HepG2 (cell line): ENCODE results near the gene MADCAM1. TPM values are rescaled to one million over a fixed set of nuclear protein-coding genes. Genes with fewer than 3 reads are reported as not detected.
A peak's percentile ranks its signal among the peaks of the same experiment; 100 is the strongest.

Experiments
- HOXA5 ChIP-seq: sonication (generic); formaldehyde crosslinking; IDR thresholded peaks from 2 replicates; pipeline ENCODE4 v1.4.0; 2020; ENCODE audit warnings: missing genetic modification reagents
- KAT8 ChIP-seq: IDR thresholded peaks from 2 replicates; pipeline ENCODE4 v1.6.1; 2016; ENCODE audit warnings: missing genetic modification reagents, missing compliant biosample characterization
- LCORL ChIP-seq, 2 experiments: fragments of 450-650 bp in 1 of 2; sonication (generic) in 1 of 2; formaldehyde crosslinking in 1 of 2; IDR thresholded peaks; 2 replicates each; pipeline versions ENCODE4 v1.5.0 to v1.6.1; 2017 to 2020; ENCODE audit warnings: antibody characterized with exemption in 1 of 2, missing genetic modification reagents in 1 of 2
- SMARCE1 ChIP-seq: fragments of 450-650 bp; IDR thresholded peaks from 2 replicates; pipeline ENCODE4 v1.6.1; 2017; ENCODE audit warnings: borderline replicate concordance
- SMYD3 ChIP-seq: sonication (generic); formaldehyde crosslinking; IDR thresholded peaks from 2 replicates; pipeline ENCODE4 v1.8.1; 2023; ENCODE audit warnings: mild to moderate bottlenecking, missing genetic modification reagents
- YEATS2 ChIP-seq: sonication (generic); formaldehyde crosslinking; IDR thresholded peaks from 2 replicates; pipeline ENCODE4 v1.4.0; 2020; ENCODE audit warnings: missing genetic modification reagents, borderline replicate concordance
- ZFP37 ChIP-seq: sonication (generic); formaldehyde crosslinking; IDR thresholded peaks from 2 replicates; pipeline ENCODE4 v1.4.0; 2020; ENCODE audit warnings: missing genetic modification reagents, borderline replicate concordance
- ZNF296 ChIP-seq: sonication (generic); formaldehyde crosslinking; conservative IDR thresholded peaks from 2 replicates; pipeline ENCODE4 v1.5.0; 2020; ENCODE audit warnings: mild to moderate bottlenecking, missing genetic modification reagents
- ZNF337 ChIP-seq: sonication (generic); formaldehyde crosslinking; IDR thresholded peaks from 2 replicates; pipeline ENCODE4 v1.5.1; 2020; ENCODE audit warnings: missing genetic modification reagents, low read depth, mild to moderate bottlenecking, borderline replicate concordance
- ZNF557 ChIP-seq: sonication (generic); formaldehyde crosslinking; IDR thresholded peaks from 2 replicates; pipeline ENCODE4 v1.4.0; 2020; ENCODE audit warnings: missing genetic modification reagents
- ZNF747 ChIP-seq: sonication (generic); formaldehyde crosslinking; IDR thresholded peaks from 2 replicates; pipeline ENCODE4 v1.8.1; 2023; ENCODE audit warnings: missing genetic modification reagents, mild to moderate bottlenecking, borderline replicate concordance
- ZNF850 ChIP-seq: sonication (generic); formaldehyde crosslinking; conservative IDR thresholded peaks from 2 replicates; pipeline ENCODE4 v1.9.0; 2021; ENCODE audit warnings: mild to moderate bottlenecking, missing genetic modification reagents
- polyA plus RNA-seq, 8 experiments: library from polyadenylated mRNA; depleted of rRNA in 3 of 8; stranded (reverse) in 7 of 8; unstranded in 1 of 8; fragments of >200 nt; fragmentation: Illumina TruSeq in 4 of 8; extraction: Trizol in 4 of 8; gene quantifications; 2 replicates each; pipeline versions ENCODE4 v1.2.1 to v1.2.3, GENCODE V29; 2011 to 2016; ENCODE audit warnings: low read depth in 4 of 8, missing spikeins in 1 of 8, mixed read lengths in 1 of 8; ENCODE audit not compliant: insufficient read depth in 1 of 8
- total RNA-seq, 5 experiments: library from RNA; depleted of rRNA; stranded (reverse); fragments of >200 nt; fragmentation: Illumina TruSeq; extraction: Trizol; gene quantifications; 2 replicates each; pipeline ENCODE4 v1.2.3, GENCODE V29; 2016; ENCODE audit warnings: low read depth in 1 of 5
- TF ChIP-seq, protein P1 (sequence below): sonication (generic); IDR thresholded peaks from 2 replicates; pipeline ENCODE4 v1.6.1; 2016; ENCODE audit warnings: low read depth, borderline replicate concordance
- TF ChIP-seq, protein P2 (sequence below), 2 experiments: sonication (generic) in 1 of 2; formaldehyde crosslinking in 1 of 2; IDR thresholded peaks; 2 replicates each; pipeline versions ENCODE4 v1.4.0 to v1.6.1; 2018 to 2020; ENCODE audit warnings: missing genetic modification reagents in 2 of 2, borderline replicate concordance in 1 of 2, low read depth in 1 of 2, mild to moderate bottlenecking in 1 of 2, missing biosample characterization in 1 of 2
- TF ChIP-seq, protein P3 (sequence below): sonication (generic); formaldehyde crosslinking; IDR thresholded peaks from 2 replicates; pipeline ENCODE4 v1.5.1; 2020; ENCODE audit warnings: missing genetic modification reagents, mild to moderate bottlenecking, borderline replicate concordance
- TF ChIP-seq, protein P4 (sequence below): sonication (generic); formaldehyde crosslinking; IDR thresholded peaks from 2 replicates; pipeline ENCODE4 v1.4.0; 2020; ENCODE audit warnings: missing genetic modification reagents
- TF ChIP-seq, protein P5 (sequence below): sonication (generic); formaldehyde crosslinking; IDR thresholded peaks from 2 replicates; pipeline ENCODE4 v1.5.1; 2020; ENCODE audit warnings: missing genetic modification reagents, mild to moderate bottlenecking, borderline replicate concordance

The MADCAM1 gene
- total and polyA plus RNA-seq, 2 of the 13 experiments (the other 11 are each of a cell fraction or from before 2014, with no cell fraction given): 0.29 to 0.33 TPM

DNA sequence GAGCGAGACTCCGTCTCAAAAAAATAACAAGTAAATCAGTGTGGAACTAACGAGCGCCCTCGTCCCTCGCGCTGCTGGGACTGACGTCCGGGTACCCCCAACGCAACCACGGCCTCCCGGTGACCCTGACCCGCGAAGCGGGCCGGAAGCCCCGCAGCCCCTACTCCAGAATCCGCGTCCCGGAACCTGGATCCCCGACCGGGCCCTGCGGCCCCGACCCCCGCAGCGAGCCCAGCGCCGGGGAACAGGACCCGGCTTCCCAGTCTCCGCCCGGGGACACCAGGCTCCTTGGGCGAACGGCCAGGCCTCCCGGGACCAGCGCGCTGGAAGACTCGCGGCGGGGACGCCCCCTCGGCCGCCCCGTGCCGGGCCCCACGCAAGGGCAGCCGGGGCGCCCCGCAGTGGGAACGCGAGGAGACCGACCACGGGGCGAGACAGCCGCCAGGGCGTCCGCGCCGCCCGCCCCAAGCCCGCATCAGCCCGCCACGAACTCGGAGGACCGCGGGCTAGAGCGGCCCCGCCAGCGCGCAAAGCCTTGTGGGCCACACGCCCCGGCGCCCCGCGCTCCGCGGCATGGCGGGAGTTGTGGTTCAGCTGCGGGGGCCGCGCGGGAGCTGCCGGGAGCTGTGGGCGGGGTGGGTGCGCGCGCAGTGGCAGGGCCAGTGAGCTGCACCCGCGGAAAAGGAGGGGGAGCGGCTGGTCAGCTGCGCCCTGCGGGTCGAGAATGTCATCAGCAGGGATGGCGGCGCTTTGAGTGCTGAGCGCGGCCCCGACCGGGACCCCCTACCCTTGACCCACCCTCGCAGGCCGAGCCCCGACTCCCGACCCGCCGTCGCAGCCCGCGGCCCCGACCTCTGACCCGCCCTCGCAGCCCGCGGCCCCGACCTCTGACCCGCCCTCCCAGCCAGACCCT lies 7.5 kb upstream of the MADCAM1 start (continued):
- TF ChIP-seq YEATS2 (CRISPR knock-in tag): peak; percentile 56; the same call in 1 of the 2 replicates
- TF ChIP-seq, protein P1, sequence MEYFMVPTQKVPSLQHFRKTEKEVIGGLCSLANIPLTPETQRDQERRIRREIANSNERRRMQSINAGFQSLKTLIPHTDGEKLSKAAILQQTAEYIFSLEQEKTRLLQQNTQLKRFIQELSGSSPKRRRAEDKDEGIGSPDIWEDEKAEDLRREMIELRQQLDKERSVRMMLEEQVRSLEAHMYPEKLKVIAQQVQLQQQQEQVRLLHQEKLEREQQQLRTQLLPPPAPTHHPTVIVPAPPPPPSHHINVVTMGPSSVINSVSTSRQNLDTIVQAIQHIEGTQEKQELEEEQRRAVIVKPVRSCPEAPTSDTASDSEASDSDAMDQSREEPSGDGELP: peak; percentile 89; the same call in 1 of the 2 replicates
- no peak for TF ChIP-seq ZNF747 (CRISPR knock-in tag)
- TF ChIP-seq, protein P2, sequence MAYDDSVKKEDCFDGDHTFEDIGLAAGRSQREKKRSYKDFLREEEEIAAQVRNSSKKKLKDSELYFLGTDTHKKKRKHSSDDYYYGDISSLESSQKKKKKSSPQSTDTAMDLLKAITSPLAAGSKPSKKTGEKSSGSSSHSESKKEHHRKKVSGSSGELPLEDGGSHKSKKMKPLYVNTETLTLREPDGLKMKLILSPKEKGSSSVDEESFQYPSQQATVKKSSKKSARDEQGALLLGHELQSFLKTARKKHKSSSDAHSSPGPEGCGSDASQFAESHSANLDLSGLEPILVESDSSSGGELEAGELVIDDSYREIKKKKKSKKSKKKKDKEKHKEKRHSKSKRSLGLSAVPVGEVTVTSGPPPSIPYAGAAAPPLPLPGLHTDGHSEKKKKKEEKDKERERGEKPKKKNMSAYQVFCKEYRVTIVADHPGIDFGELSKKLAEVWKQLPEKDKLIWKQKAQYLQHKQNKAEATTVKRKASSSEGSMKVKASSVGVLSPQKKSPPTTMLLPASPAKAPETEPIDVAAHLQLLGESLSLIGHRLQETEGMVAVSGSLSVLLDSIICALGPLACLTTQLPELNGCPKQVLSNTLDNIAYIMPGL (CRISPR knock-in tag; IDR thresholded peaks at IDR 0.05; ENCODE audit: borderline replicate concordance in 1 of 2, low read depth in 1 of 2): peak; percentile 28 to 84; a peak in 3 of 4 replicates
- TF ChIP-seq ZNF850 (CRISPR knock-in tag): no peak
- no peak for TF ChIP-seq SMYD3 (CRISPR knock-in tag)
- TF ChIP-seq HOXA5 (CRISPR knock-in tag): no peak; the same call in none of the 2 replicates
- TF ChIP-seq ZNF296 (CRISPR knock-in tag): no peak
- TF ChIP-seq, protein P3, sequence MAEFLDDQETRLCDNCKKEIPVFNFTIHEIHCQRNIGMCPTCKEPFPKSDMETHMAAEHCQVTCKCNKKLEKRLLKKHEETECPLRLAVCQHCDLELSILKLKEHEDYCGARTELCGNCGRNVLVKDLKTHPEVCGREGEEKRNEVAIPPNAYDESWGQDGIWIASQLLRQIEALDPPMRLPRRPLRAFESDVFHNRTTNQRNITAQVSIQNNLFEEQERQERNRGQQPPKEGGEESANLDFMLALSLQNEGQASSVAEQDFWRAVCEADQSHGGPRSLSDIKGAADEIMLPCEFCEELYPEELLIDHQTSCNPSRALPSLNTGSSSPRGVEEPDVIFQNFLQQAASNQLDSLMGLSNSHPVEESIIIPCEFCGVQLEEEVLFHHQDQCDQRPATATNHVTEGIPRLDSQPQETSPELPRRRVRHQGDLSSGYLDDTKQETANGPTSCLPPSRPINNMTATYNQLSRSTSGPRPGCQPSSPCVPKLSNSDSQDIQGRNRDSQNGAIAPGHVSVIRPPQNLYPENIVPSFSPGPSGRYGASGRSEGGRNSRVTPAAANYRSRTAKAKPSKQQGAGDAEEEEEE: no peak
- no peak for TF ChIP-seq SMARCE1
- no peak for TF ChIP-seq ZNF557 (CRISPR knock-in tag)
- no peak for TF ChIP-seq ZFP37
- TF ChIP-seq, protein P4, sequence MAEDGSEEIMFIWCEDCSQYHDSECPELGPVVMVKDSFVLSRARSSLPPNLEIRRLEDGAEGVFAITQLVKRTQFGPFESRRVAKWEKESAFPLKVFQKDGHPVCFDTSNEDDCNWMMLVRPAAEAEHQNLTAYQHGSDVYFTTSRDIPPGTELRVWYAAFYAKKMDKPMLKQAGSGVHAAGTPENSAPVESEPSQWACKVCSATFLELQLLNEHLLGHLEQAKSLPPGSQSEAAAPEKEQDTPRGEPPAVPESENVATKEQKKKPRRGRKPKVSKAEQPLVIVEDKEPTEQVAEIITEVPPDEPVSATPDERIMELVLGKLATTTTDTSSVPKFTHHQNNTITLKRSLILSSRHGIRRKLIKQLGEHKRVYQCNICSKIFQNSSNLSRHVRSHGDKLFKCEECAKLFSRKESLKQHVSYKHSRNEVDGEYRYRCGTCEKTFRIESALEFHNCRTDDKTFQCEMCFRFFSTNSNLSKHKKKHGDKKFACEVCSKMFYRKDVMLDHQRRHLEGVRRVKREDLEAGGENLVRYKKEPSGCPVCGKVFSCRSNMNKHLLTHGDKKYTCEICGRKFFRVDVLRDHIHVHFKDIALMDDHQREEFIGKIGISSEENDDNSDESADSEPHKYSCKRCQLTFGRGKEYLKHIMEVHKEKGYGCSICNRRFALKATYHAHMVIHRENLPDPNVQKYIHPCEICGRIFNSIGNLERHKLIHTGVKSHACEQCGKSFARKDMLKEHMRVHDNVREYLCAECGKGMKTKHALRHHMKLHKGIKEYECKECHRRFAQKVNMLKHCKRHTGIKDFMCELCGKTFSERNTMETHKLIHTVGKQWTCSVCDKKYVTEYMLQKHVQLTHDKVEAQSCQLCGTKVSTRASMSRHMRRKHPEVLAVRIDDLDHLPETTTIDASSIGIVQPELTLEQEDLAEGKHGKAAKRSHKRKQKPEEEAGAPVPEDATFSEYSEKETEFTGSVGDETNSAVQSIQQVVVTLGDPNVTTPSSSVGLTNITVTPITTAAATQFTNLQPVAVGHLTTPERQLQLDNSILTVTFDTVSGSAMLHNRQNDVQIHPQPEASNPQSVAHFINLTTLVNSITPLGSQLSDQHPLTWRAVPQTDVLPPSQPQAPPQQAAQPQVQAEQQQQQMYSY: peak; percentile 73; the same call in 1 of the 2 replicates
- TF ChIP-seq LCORL (IDR thresholded peaks at IDR 0.05): no peak
- no peak; the same call in 1 of the 2 replicates for TF ChIP-seq LCORL (CRISPR knock-in tag; IDR thresholded peaks at IDR 0.05)
- TF ChIP-seq ZNF337 (CRISPR knock-in tag): no peak
- TF ChIP-seq KAT8: 0 out of 2 replicates have a peak, but pooled peaks have one; percentile 64
- TF ChIP-seq, protein P5, sequence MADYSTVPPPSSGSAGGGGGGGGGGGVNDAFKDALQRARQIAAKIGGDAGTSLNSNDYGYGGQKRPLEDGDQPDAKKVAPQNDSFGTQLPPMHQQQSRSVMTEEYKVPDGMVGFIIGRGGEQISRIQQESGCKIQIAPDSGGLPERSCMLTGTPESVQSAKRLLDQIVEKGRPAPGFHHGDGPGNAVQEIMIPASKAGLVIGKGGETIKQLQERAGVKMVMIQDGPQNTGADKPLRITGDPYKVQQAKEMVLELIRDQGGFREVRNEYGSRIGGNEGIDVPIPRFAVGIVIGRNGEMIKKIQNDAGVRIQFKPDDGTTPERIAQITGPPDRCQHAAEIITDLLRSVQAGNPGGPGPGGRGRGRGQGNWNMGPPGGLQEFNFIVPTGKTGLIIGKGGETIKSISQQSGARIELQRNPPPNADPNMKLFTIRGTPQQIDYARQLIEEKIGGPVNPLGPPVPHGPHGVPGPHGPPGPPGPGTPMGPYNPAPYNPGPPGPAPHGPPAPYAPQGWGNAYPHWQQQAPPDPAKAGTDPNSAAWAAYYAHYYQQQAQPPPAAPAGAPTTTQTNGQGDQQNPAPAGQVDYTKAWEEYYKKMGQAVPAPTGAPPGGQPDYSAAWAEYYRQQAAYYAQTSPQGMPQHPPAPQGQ (CRISPR knock-in tag): 0 out of 2 replicates have a peak, but pooled peaks have one; percentile 34
